Adrenal gland (tissue), 12 donors: Measurements from ENCODE around the gene AP4M1. TPM values are rescaled to one million over a fixed set of nuclear protein-coding genes. Genes with fewer than 3 reads are reported as not detected.

Experiments used
- DNase-seq, 7 donors: peaks; one replicate each; pipeline ENCODE4 v3.0.0-alpha.2; 2019 to 2020
- H3K27ac ChIP-seq, 5 donors: fragments of 200-600 bp; sonication (generic) in 4 of 5; 1 replicate in 3 of 5; 2 replicates in 2 of 5; pipeline versions ENCODE4 v1.5.1 to v1.8.0; 2016 to 2020; ENCODE audit warnings: mild to moderate bottlenecking in 1 of 5
- H3K27me3 ChIP-seq: fragments of 200-600 bp; 2 replicates; pipeline ENCODE4 v1.8.0; 2021
- H3K36me3 ChIP-seq, 2 donors: fragments of 200-600 bp; replicated peaks in 1 of 2; 1 replicate in 1 of 2; 2 replicates in 1 of 2; pipeline versions ENCODE4 v1.5.1 to v1.8.0; 2018 to 2022
- H3K4me1 ChIP-seq, 2 donors: fragments of 200-600 bp; replicated peaks in 1 of 2; 1 replicate in 1 of 2; 2 replicates in 1 of 2; pipeline versions ENCODE4 v1.5.1 to v1.8.0; 2018 to 2021
- H3K4me3 ChIP-seq, 4 donors: fragments of 200-600 bp; sonication (generic) in 3 of 4; one replicate each; pipeline ENCODE4 v1.5.1; 2016 to 2018
- H3K9me3 ChIP-seq, 3 donors: fragments of 200-600 bp; sonication (generic) in 1 of 3; replicated peaks in 1 of 3; 1 replicate in 2 of 3; 2 replicates in 1 of 3; pipeline versions ENCODE4 v1.5.1 to v1.8.0; 2016 to 2021
- POLR2A ChIP-seq, 2 donors: fragments of 450-650 bp; IDR thresholded peaks; one replicate each; pipeline ENCODE4 v1.6.1; 2017; ENCODE audit warnings: antibody characterized with exemption in 2 of 2, mild to moderate bottlenecking in 2 of 2, moderate library complexity in 1 of 2
- WGBS, 4 donors: extraction: QIAGEN DNeasy Blood & Tissue Kit in 2 of 4; methylation state at CpG; one replicate each; pipeline versions ENCODE4 v1.1.5 to v1.1.7; 2013 to 2017; 5-methylcytosine and 5-hydroxymethylcytosine counted together
- intact Hi-C, 2 donors: fragments of 100-400 bp; cut with DNase I; formaldehyde crosslinking; loops; one replicate each; pipeline versions ENCODE4 v1.14.1 to v1.15.0; 2022 to 2023
- polyA plus RNA-seq, 3 donors: library from polyadenylated mRNA; stranded (reverse); fragments of 200-250 nt in 2 of 3; fragments of 350-450 nt in 1 of 3; fragmentation: Illumina TruSeq in 1 of 3; extraction: RNeasy Lipid Tissue Mini Kit (QIAGEN cat#74804) in 1 of 3; gene quantifications; one replicate each; pipeline ENCODE4 v1.2.3, GENCODE V29; 2013 to 2014
- total RNA-seq, 9 donors: library from RNA; depleted of rRNA in 4 of 9; stranded (reverse); fragments of >200 nt in 4 of 9; fragments of 120-200 nt in 1 of 9; fragmentation: NEBNext Ultra II Directional in 1 of 9; extraction: Animal tissue kit (Norgen Biotek cat#: 25700) in 1 of 9; gene quantifications; one replicate each; pipeline versions ENCODE4 v1.1.0 to v1.2.4, GENCODE V29; 2013 to 2023
- TF ChIP-seq, protein P1 (sequence below), 6 experiments: fragments of 450-650 bp in 4 of 6; fragments of 200-600 bp in 2 of 6; sonication (generic) in 1 of 6; IDR thresholded peaks; 1 replicate in 5 of 6; 2 replicates in 1 of 6; pipeline versions ENCODE4 v1.5.1 to v1.8.0; 2016 to 2021; ENCODE audit warnings: antibody characterized with exemption in 6 of 6, mild to moderate bottlenecking in 2 of 6, moderate library complexity in 1 of 6
- donor health status: healthy with polysubstance abuse.
- donor health status: Bipolar disorder and iron deficiency.
- donor health status: DM: yes; HTN: yes; CAD: no.
- donor health status: DM: no; HTN: no; CAD: no.
- donor health status: DM: no; HTN: no; CAD: no.
- donor health status: DM: yes; HTN: yes; CAD: no.

Gene AP4M1
- total and polyA plus RNA-seq, 12 donors = 9.6 to 30.1 (median 16.5) TPM

DNA sequence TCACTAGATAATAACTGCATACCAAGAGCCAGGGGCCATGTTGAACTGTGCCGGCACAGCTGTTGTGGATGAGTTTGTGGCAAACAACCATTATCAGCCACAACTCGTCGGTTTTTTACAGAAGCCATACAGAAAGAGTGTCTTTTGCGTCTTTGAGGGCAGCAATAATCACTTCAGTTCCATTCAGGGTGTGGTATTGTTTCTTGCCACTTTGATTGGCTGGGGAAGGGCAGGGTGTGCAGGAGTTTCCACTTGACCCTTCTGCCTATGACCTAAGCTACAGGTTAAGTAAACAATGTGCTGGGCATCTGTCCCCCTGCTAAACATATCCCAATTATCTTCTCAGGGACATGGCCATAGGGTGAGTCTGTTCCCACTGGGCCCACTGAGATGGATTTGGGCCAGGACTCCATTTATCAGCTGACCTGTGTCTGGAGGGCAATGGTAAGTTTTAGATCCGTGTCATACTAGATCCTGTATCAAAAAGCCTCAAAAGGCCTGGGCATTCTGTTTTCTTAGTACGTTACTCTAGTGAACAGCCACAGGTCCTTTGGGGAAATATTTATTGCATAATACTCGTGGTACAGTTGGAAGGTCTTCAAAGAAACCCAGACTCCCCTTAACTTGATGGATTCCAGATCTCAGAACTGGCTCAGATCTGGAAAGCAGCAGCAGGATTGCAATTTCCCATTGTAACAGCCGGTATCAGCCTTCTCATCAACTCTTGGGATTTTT, 35.8 kb upstream of the AP4M1 start:
- H3K27me3 ChIP-seq = no peaks in the 10 kb centered on the region
- peaks cover 0 to 42% of the 10 kb centered on the region in 2 donors for H3K36me3 ChIP-seq
- DNase-seq = peak in 3 of 7 donors; percentile 36 to 63 (median 41)
- H3K4me1 ChIP-seq = peaks cover 6 to 16% of the 10 kb centered on the region in 2 donors
- peak overlapping the region in 4 of 5 donors; percentile 42 to 73 (median 50) for H3K27ac ChIP-seq
- WGBS, 4 donors = 42 to 50% (median 46%) methylated on average over 8 of the region's 8 CpGs
- peaks cover 0 to under 1% (median 0%) of the 10 kb centered on the region in 3 donors for H3K9me3 ChIP-seq
- TF ChIP-seq, protein P1, sequence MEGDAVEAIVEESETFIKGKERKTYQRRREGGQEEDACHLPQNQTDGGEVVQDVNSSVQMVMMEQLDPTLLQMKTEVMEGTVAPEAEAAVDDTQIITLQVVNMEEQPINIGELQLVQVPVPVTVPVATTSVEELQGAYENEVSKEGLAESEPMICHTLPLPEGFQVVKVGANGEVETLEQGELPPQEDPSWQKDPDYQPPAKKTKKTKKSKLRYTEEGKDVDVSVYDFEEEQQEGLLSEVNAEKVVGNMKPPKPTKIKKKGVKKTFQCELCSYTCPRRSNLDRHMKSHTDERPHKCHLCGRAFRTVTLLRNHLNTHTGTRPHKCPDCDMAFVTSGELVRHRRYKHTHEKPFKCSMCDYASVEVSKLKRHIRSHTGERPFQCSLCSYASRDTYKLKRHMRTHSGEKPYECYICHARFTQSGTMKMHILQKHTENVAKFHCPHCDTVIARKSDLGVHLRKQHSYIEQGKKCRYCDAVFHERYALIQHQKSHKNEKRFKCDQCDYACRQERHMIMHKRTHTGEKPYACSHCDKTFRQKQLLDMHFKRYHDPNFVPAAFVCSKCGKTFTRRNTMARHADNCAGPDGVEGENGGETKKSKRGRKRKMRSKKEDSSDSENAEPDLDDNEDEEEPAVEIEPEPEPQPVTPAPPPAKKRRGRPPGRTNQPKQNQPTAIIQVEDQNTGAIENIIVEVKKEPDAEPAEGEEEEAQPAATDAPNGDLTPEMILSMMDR (IDR thresholded peaks at IDR 0.05) = no peak
- TF ChIP-seq POLR2A (IDR thresholded peaks at IDR 0.05) = no peak
- no peak overlapping the region for H3K4me3 ChIP-seq
- intact Hi-C loops = no loop called here

DNA sequence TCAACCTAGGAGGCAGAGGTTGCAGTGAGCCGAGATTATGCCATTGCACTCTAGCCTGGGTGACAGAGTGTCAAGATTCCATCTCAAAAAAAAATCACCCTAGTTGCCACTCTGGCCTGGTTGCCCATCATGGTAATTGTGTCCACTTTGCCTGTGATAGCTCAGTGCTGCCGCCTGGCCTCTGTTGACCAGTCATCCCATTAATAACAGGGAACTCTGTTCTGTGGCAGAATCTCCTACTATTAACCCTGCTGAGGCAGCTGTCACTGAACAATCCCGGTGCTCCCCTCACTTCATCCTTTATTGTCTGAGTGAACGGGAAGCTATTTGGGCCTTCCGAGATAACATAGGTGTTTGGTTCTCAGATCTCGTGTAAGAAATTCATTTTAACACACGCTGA, 34.5 kb upstream of the AP4M1 start:
- 88 to 96% (median 93%) methylated on average over 6 to 7 of the region's 7 CpGs for WGBS, 4 donors
- DNase-seq = no peak
- H3K36me3 ChIP-seq = peaks cover 0 to 52% of the 10 kb centered on the region in 2 donors
- H3K4me1 ChIP-seq = peaks cover 6 to 16% of the 10 kb centered on the region in 2 donors
- no peak for TF ChIP-seq POLR2A (IDR thresholded peaks at IDR 0.05)
- TF ChIP-seq, protein P1 (IDR thresholded peaks at IDR 0.05) = no peak
- H3K27me3 ChIP-seq = no peaks in the 10 kb centered on the region
- no peak overlapping the region for H3K4me3 ChIP-seq
- intact Hi-C loops = no loop called here
- H3K27ac ChIP-seq = peak overlapping the region in 1 of 5 donors; percentile 22
- peaks cover 0 to 14% (median 0%) of the 10 kb centered on the region in 3 donors for H3K9me3 ChIP-seq

DNA sequence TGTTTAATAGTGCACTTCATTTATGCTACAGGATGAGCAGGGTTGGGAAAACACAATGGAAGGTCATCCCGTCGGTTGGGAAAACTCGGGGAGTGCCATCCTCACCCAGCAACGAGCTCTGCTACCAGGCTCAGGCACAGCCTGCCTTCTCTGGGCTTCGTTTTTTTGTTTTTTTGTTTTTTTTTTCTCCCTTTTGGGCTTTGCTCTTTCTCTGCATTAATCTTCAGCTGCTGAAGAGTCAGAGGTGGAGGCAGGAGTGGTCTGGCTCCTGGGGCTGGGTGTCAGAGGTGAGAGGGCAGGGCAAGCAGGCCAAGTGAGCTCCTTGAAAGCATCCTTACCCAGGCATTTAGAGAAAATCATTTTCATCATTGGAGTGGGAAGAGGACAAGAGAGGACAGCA, 31.5 kb upstream of the AP4M1 start:
- no peak overlapping the region for H3K4me3 ChIP-seq
- TF ChIP-seq, protein P1 (IDR thresholded peaks at IDR 0.05) = no peak
- no peak for TF ChIP-seq POLR2A (IDR thresholded peaks at IDR 0.05)
- no peak for DNase-seq
- H3K27me3 ChIP-seq = no peaks in the 10 kb centered on the region
- intact Hi-C loops = no loop called here
- 95 to 99% (median 97%) methylated on average over 5 of the region's 5 CpGs for WGBS, 4 donors
- H3K36me3 ChIP-seq = peaks cover 0 to 59% of the 10 kb centered on the region in 2 donors
- no peak overlapping the region for H3K27ac ChIP-seq
- H3K9me3 ChIP-seq = peaks cover 0 to 19% (median 0%) of the 10 kb centered on the region in 3 donors
- peaks cover 6 to 14% of the 10 kb centered on the region in 2 donors for H3K4me1 ChIP-seq

DNA sequence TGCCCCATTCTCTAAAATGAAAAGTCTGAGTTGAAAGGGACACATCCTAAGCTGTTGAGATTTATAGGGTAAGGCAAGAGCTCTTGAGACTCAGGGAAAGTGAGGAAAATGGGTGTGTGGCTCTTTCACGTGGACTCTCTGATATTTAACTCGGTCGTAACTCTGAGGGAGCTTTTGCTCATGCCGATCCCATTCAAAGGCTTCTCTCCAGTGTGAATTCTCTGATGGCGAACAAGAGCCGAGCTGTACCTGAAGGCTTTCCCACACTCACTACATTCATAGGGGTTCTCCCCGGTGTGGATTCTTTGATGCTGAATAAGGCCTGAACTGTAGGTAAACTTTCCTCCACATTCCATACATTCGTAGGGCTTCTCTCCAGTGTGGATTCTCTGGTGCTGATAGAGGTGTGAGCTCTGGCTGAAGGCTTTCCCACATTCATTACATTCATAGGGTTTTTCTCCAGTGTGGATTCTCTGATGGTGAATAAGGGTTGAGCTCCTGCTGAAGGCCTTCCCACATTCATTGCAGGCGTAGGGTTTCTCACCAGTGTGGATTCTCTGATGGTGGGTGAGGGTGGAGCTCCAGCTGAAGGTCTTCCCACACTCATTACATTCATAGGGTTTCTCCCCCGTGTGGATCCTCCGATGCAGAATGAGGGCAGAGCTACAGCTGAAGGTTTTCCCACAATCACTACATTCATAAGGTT, 30.3 kb upstream of the AP4M1 start:
- 94 to 99% (median 98%) methylated on average over 11 of the region's 11 CpGs for WGBS, 4 donors
- TF ChIP-seq POLR2A (IDR thresholded peaks at IDR 0.05) = no peak
- TF ChIP-seq, protein P1 (IDR thresholded peaks at IDR 0.05) = no peak
- H3K9me3 ChIP-seq = peaks cover 0 to 19% (median 0%) of the 10 kb centered on the region in 3 donors
- intact Hi-C loops = no loop called here
- no peak overlapping the region for H3K27ac ChIP-seq
- H3K4me3 ChIP-seq = no peak overlapping the region
- peaks cover 0 to 71% of the 10 kb centered on the region in 2 donors for H3K36me3 ChIP-seq
- no peak for DNase-seq
- H3K4me1 ChIP-seq = peaks cover 2 to 5% of the 10 kb centered on the region in 2 donors
- no peaks in the 10 kb centered on the region for H3K27me3 ChIP-seq
